NCI-H1694 treated with DMSO at 0.1 percent for 48 hours (cell line): ENCODE data around the gene SRC.
"Not testable (repeated sequence)": the region's sequence is repeated elsewhere in the genome, so short reads cannot be mapped to it uniquely, and the experiment has no call there.

ENCODE experiments used
- DNase-seq: peaks from one replicate; lab custom pipeline; 2025; lab: John Stamatoyannopoulos, UW

SRC gene

DNA sequence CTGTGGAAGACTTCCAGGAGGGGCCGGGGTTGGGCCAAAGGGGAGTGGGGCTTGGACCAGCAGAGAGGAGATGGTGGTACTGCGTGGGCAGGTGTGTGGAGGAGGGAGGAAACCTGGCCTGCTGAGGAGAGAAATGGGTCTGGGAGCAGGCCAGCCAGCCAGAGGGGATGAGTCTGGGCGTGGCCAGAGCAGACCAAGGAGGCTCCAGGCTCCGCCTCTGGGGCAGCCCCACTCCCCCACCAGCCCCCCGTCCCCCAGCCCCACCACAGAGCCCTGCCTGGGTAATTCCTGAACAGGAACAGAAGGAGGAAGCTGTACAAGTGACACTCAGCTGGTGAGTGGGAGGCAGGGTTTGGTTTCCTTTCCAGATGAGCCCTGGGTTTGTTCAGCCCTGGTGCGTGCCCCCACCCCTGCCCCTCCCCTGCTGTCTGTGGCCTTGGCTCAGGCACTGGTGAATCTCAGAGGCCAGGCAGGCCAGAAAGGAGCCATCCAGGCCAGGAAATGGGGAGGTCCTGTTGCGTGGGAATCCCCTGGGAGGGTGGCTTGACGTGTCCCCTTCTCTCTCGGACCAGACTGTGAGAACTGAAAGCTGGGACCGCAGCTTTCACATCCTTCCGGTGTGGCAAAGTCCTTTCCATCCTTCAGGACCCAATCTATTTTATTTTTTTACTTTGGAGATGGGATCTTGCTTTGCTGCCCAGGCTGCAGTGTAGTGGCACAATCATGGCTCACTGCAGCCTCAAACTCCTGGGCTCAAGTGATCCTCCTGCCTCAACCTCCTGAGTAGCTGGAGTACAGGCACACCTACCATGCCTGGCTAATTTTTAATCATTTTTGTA lies 9.4 kb upstream of the SRC start:
- no peak for DNase-seq

GRCh38 chr20:37337208-37337991 lies 8.5 kb upstream of the SRC start:
- DNase-seq, result no peak

GRCh38 chr20:37338380-37338779 lies 7.6 kb upstream of the SRC start:
- DNase-seq, result not testable (repeated sequence)

DNA sequence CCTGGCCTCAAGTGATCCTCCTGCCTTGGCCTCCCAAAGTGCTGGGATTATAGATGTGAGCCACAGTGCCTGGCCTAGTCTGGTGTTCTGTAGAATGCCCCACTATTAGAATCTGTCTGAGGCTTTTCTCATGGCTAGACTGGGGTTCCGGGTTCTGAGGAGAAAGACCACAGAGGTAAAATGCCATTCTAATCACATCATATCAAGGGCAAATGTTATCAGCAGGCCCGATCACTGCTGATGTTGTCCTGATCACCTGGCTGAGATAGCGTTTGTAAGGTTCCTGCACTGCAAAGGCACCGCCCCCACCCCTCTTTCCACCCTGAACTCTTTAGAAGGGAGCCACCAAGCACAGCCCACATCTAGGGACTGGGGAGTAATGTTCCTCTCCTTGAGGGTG lies 6.7 kb upstream of the SRC start:
- DNase-seq, result no peak

DNA sequence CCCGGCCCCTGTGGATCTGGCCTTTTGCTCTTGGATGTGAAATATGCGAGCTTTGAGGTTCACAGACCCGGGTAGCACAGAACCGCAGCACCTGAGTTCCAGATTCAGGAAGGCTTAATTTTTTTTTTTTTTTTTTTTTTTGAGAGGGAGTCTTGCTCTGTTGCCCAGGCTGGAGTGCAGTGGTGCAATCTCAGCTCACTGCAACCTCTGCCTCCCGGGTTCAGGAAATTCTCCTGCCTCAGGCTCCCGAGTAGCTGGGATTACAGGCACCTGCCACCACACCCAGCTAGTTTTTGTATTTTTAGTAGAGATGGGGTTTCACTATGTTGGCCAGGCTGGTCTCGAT lies 6.2 kb upstream of the SRC start:
- not testable (repeated sequence) for DNase-seq

- DNase-seq, result no peak
These were observed 4.9 kb upstream of the SRC start for GRCh38 chr20:37340998-37341397.

- DNase-seq, result no peak
These were observed 4.3 kb upstream of the SRC start for GRCh38 chr20:37341632-37342031.

DNA sequence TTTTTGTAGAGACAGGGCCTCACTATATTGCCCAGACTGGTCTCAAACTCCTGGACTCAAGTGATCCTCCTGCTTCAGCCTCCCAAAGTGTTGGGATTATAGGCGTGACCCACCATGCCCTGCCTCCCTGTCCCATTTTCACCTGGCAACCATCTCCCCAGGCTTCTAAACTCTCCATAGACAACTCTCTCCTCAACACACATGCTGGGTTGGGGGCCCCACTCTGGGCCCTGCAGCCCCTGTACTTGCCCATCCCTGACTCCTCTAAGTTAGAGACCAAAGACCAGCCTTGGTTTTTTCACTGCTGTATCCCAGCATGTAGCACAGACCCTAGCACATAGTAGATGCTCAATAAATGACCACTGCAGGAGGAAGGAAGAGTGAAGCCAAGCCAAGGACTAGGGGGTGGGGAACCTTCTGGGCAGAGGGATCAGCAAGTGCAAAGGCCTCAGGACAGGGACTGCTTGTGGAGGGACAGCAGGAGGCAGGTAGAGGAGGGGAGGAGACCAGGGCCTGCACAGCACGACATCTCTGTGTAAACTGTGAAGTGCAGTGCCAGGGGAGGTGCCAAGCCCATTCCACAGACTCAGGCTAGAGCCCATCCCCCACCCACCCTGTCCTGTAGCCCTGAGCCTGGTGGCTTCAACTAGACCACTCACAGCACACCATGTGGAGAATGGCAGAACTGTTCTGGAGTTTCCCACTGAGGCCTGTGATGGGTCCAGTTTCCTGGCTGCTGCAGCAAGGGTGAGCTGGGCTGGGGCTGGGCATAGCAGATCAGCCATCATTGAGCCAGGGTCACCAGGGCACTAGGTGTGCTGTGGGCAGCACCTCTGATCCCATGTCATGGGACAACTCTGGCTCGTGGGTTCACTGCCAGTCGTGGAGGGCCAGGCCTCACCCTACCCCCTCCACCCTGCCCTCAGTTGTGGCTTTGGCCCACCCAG lies 3.4 kb upstream of the SRC start:
- no peak for DNase-seq

DNA sequence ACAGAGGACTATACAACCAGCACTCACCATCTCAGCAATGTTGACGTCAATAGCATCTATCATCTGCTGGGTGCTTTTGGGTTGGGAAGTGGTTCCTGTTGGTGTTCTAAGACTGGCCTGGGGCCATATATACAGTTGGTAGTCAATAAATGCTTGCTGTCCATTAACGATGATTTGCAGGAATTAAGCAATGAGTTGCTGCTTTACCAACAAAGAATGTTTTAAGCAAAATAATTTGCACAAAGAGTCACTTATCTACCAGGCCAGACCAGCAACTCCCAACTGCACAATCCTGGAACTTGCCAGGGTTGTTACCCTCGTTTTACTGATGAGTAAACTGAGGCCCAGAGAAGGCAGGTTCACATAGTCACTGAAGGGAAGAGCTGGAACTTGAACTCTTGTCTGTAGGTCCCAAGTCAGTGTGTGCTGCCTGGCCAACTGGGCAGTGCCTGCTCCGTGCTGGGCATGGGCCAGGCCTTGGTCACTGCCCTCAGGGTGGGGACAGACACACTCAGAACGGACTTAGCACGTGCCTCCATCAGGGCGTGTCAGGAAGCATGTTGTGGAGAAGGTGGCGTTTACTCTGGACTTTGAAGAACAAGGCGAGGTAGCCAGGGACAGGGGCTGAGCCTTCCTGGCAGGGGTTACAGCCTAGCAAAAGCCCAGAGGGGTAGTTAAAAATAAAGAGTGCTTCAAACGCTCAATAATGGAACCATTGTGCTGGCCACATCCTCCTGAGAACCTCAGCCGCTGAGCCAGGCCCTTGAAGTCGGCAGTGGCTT lies 2.5 kb upstream of the SRC start:
- DNase-seq, result no peak

DNA sequence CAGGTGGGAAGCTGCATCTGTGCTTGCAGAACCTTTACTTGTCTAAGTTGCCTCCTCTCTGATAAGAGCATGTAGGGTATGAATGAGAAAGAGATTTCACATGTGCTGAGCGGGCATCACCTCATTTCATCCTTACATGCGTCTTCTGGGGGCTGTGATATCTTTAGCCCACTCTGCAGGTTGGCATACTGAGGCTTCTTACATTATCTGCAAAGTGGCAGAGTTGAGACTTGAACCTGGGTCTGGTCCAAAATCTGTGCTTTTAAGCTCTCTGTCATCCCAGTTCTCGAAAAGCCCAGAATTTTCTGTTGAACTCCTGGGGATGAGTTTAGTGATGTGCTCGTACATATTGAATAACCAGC lies 2.0 kb upstream of the SRC start:
- no peak for DNase-seq

- no peak for DNase-seq
These were observed 1.2 kb upstream of the SRC start for GRCh38 chr20:37344506-37345338.

GRCh38 chr20:37346236-37346534 lies 245 bp downstream of the SRC start:
- DNase-seq, result no peak

GRCh38 chr20:37346535-37347346 lies 801 bp downstream of the SRC start:
- DNase-seq, result no peak

DNA sequence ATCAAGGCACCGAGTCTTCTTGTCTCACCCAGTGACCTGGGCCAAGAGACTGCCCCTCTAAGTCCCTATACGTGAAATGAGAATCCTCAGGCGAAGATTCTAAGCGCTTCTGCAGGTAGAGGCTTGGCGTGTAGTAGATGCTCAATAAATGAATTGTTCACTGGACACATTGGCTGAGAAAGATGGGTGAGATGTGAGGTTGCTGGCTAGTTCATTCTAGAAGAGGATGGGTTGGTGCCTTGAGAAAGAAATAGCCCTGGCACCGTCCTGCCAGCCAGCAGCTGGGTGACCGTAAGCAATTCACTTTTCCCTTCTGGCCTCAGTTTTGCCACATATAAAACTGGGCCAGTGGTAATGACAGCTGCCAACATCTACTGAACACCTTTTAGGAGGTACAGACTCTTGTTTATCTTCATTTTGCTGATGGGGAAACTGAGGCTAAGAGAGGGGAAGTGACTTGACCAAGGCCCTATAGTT lies 1.4 kb downstream of the SRC start:
- no peak for DNase-seq

- no peak for DNase-seq
These were observed 2.2 kb downstream of the SRC start for GRCh38 chr20:37347891-37348791.

DNA sequence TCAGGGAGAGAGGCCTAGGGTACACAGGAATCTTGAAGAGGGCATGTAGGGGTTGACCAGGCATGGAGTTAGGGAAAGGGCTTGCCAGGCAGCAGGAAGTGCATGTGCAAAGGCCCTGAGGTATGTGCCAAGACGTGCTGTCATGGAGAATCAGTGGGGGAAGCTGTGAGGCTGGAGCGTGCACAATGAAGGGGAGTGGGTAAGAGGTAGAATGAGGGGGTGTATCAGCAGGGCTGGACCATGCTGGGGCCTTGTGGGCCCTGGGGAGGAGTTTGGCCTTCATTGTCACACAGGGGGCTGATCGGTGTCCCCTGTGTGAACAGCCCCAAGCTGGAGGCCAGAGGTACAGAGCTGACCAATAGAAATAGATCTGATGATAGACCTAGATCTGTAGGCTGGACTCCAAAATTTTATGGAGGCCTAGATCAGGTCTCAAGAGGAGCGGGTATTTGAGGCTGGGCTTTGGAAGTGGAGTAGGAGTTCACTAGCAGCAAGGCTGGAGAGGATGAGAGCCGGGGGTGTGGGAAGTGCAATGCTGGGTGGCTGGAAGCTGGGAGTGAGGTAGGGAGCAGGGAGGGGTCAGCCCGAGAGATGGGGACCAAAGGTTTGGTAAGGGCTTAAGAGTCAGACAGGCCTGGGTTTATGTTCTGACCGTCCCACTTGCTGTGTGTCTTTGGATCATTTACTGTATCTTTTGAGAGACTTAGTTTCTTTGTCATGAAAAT lies 3.0 kb downstream of the SRC start:
- no peak for DNase-seq

GRCh38 chr20:37349517-37350491 lies 3.9 kb downstream of the SRC start:
- no peak for DNase-seq
